Head of caudate nucleus (tissue), 42 donors: ENCODE data around the gene LCN10.

Source experiments
- DNase-seq, 42 donors: peaks; one replicate each; pipeline versions ENCODE4 v3.0.0 to v3.0.0-alpha.2; 2020 to 2021; ENCODE audit warnings: mixed read lengths in 7 of 42
- intact Hi-C: fragments of 100-400 bp; cut with DNase I; formaldehyde crosslinking; loops from one replicate; pipeline ENCODE4 v1.15.0; 2022

LCN10 gene

GRCh38 chr9:136745389-136746154, 2.8 kb upstream of the LCN10 start:
- DNase-seq = no peak
- intact Hi-C loops = no loop called here

- intact Hi-C loops = no loop called here
- DNase-seq = no peak
Measured at GRCh38 chr9:136744773-136745172, 2.0 kb upstream of the LCN10 start.

- intact Hi-C loops = no loop called here
- DNase-seq = no peak
Measured at GRCh38 chr9:136743639-136744211, 985 bp upstream of the LCN10 start.

- DNase-seq = no peak
- intact Hi-C loops = no loop called here
Measured at GRCh38 chr9:136741883-136742571, 713 bp downstream of the LCN10 start.

- intact Hi-C loops = no loop called here
- DNase-seq = peak in 15 of 42 donors; percentile 24 to 63 (median 42)
Measured at GRCh38 chr9:136740971-136741882, 1.5 kb downstream of the LCN10 start.

- DNase-seq = no peak
- intact Hi-C loops = no loop called here
Measured at GRCh38 chr9:136740491-136740890, 2.2 kb downstream of the LCN10 start.

GRCh38 chr9:136740069-136740468, 2.7 kb downstream of the LCN10 start:
- DNase-seq = no peak
- intact Hi-C loops = no loop called here

GRCh38 chr9:136739509-136739908, 3.2 kb downstream of the LCN10 start:
- no peak for DNase-seq
- intact Hi-C loops = no loop called here

- intact Hi-C loops = no loop called here
- no peak for DNase-seq
Measured at GRCh38 chr9:136738960-136739359, 3.8 kb downstream of the LCN10 start.

- no peak for DNase-seq
- intact Hi-C loops = no loop called here
Measured at GRCh38 chr9:136735812-136736480, 6.8 kb downstream of the LCN10 start.

GRCh38 chr9:136734837-136735496, 7.8 kb downstream of the LCN10 start:
- intact Hi-C loops = no loop called here
- DNase-seq = peak in 3 of 42 donors; percentile 32 to 58 (median 38)

- intact Hi-C loops = no loop called here
- no peak for DNase-seq
Measured at GRCh38 chr9:136733611-136734010, 9.1 kb downstream of the LCN10 start.

GRCh38 chr9:136732444-136733178, 10.1 kb downstream of the LCN10 start:
- DNase-seq = no peak
- intact Hi-C loops = no loop called here

GRCh38 chr9:136729926-136730325, 12.8 kb downstream of the LCN10 start:
- no peak for DNase-seq
- intact Hi-C loops = no loop called here

GRCh38 chr9:136729144-136729543, 13.6 kb downstream of the LCN10 start:
- DNase-seq = peak in 2 of 42 donors; percentile 34 to 39
- intact Hi-C loops = no loop called here

GRCh38 chr9:136728548-136729123, 14.1 kb downstream of the LCN10 start:
- intact Hi-C loops = no loop called here
- peak in 4 of 42 donors; percentile 17 to 55 (median 26) for DNase-seq

- intact Hi-C loops = no loop called here
- peak; percentile 59 to 96 (median 90) for DNase-seq
Measured at GRCh38 chr9:136728080-136728547, 14.6 kb downstream of the LCN10 start.
